ENCODE results near the gene BRD7.

BRD7 gene

GRCh38 chr16:50271148-50272041 lies 97.4 kb downstream of the BRD7 start:
- H3F3A ChIP-seq (ENCODE audit: insufficient read depth, low read length): peaks cover 15% of the 10 kb centered on the region
- H3K9me3 ChIP-seq (replicated peaks; ENCODE audit: insufficient read depth, low read length): no peaks in the 10 kb centered on the region
- H3K27ac ChIP-seq (ENCODE audit: low read length): no peak overlapping the region
- H4K20me1 ChIP-seq (ENCODE audit: insufficient read depth, low read length): no peaks in the 10 kb centered on the region
- TF ChIP-seq EZH2phosphoT487 (IDR thresholded peaks at IDR 0.05; ENCODE audit: low read length): no peak
- TF ChIP-seq, protein P1, sequence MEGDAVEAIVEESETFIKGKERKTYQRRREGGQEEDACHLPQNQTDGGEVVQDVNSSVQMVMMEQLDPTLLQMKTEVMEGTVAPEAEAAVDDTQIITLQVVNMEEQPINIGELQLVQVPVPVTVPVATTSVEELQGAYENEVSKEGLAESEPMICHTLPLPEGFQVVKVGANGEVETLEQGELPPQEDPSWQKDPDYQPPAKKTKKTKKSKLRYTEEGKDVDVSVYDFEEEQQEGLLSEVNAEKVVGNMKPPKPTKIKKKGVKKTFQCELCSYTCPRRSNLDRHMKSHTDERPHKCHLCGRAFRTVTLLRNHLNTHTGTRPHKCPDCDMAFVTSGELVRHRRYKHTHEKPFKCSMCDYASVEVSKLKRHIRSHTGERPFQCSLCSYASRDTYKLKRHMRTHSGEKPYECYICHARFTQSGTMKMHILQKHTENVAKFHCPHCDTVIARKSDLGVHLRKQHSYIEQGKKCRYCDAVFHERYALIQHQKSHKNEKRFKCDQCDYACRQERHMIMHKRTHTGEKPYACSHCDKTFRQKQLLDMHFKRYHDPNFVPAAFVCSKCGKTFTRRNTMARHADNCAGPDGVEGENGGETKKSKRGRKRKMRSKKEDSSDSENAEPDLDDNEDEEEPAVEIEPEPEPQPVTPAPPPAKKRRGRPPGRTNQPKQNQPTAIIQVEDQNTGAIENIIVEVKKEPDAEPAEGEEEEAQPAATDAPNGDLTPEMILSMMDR (IDR thresholded peaks at IDR 0.05; ENCODE audit: low read length): no peak
- no peak for TF ChIP-seq EZH2 (optimal IDR thresholded peaks at IDR 0.05; ENCODE audit: low read depth, low read length)
- H3K9ac ChIP-seq (ENCODE audit: low read length): no peak overlapping the region
- H3K9me2 ChIP-seq (replicated peaks; ENCODE audit: insufficient read depth, low read length): no peaks in the 10 kb centered on the region
- H3K4me1 ChIP-seq (ENCODE audit: low read length): peaks cover 27% of the 10 kb centered on the region
- no peaks in the 10 kb centered on the region for H3K27me3 ChIP-seq (replicated peaks; ENCODE audit: insufficient read depth, low read length)
- no peak overlapping the region for H3K4me3 ChIP-seq (ENCODE audit: low read length)
- no peak overlapping the region for H3K4me2 ChIP-seq (ENCODE audit: low read depth, low read length)
- H3K36me3 ChIP-seq (replicated peaks; ENCODE audit: insufficient read depth, low read length): no peaks in the 10 kb centered on the region
- H2AFZ ChIP-seq (ENCODE audit: low read length): no peak overlapping the region
- no peak for DNase-seq
- peaks cover 43% of the 10 kb centered on the region for H3K79me2 ChIP-seq (ENCODE audit: low read length)

GRCh38 chr16:50270510-50271147 lies 98.2 kb downstream of the BRD7 start:
- no peaks in the 10 kb centered on the region for H3K9me3 ChIP-seq (replicated peaks; ENCODE audit: insufficient read depth, low read length)
- TF ChIP-seq EZH2 (optimal IDR thresholded peaks at IDR 0.05; ENCODE audit: low read depth, low read length) (no peak), EZH2phosphoT487 (IDR thresholded peaks at IDR 0.05; ENCODE audit: low read length) (no peak)
- TF ChIP-seq, protein P1 (IDR thresholded peaks at IDR 0.05; ENCODE audit: low read length): no peak
- no peaks in the 10 kb centered on the region for H3K27me3 ChIP-seq (replicated peaks; ENCODE audit: insufficient read depth, low read length)
- DNase-seq: no peak
- no peaks in the 10 kb centered on the region for H3K36me3 ChIP-seq (replicated peaks; ENCODE audit: insufficient read depth, low read length)
- no peaks in the 10 kb centered on the region for H3K9me2 ChIP-seq (replicated peaks; ENCODE audit: insufficient read depth, low read length)
- H3K79me2 ChIP-seq (ENCODE audit: low read length): peaks cover 35% of the 10 kb centered on the region
- H3F3A ChIP-seq (ENCODE audit: insufficient read depth, low read length): peaks cover 13% of the 10 kb centered on the region
- no peak overlapping the region for H3K9ac ChIP-seq (ENCODE audit: low read length)
- no peaks in the 10 kb centered on the region for H4K20me1 ChIP-seq (ENCODE audit: insufficient read depth, low read length)
- peaks cover 25% of the 10 kb centered on the region for H3K4me1 ChIP-seq (ENCODE audit: low read length)
- H3K4me3 ChIP-seq (ENCODE audit: low read length): no peak overlapping the region
- no peak overlapping the region for H3K4me2 ChIP-seq (ENCODE audit: low read depth, low read length)
- H2AFZ ChIP-seq (ENCODE audit: low read length): no peak overlapping the region
- no peak overlapping the region for H3K27ac ChIP-seq (ENCODE audit: low read length)

DNA sequence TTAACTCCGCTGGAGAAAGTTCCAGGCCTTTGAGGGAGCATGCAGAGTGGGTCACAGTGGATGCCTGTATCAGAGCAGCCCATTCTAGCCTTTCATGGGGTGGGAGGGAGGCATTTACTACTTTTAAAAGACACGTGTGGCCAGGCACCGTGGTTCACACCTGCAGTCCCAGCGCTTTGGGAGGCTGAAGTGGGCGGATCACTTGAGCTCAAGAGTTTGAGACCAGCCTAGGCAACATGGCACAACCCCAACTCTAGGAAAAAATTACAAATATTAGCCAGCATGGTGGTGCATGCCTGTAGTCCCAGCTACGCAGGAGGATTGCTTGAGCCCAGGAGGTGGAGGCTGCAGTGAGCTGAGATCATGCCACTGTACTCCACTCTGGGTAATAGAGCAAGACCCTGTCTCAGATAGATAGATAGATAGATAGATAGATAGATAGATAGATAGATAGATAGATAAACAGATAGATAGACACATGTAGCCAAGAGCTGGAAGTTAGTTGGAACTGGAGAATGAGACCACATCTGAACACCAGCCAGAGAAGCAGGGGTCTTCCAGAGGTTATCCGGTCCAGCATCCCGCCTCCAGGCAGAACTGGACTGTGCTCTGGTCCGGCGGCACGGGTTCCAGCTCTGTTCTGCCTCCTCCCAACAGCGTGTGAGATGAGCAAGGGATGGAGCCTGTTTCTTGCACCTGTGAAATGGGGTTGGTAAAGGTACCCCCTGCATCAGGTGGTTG lies 98.8 kb downstream of the BRD7 start:
- no peak overlapping the region for H3K4me3 ChIP-seq (ENCODE audit: low read length)
- no peaks in the 10 kb centered on the region for H3K9me2 ChIP-seq (replicated peaks; ENCODE audit: insufficient read depth, low read length)
- no peak overlapping the region for H3K27ac ChIP-seq (ENCODE audit: low read length)
- H2AFZ ChIP-seq (ENCODE audit: low read length): no peak overlapping the region
- TF ChIP-seq EZH2 (optimal IDR thresholded peaks at IDR 0.05; ENCODE audit: low read depth, low read length): no peak
- TF ChIP-seq EZH2phosphoT487 (IDR thresholded peaks at IDR 0.05; ENCODE audit: low read length): no peak
- TF ChIP-seq, protein P1 (IDR thresholded peaks at IDR 0.05; ENCODE audit: low read length): no peak
- H3K36me3 ChIP-seq (replicated peaks; ENCODE audit: insufficient read depth, low read length): no peaks in the 10 kb centered on the region
- H4K20me1 ChIP-seq (ENCODE audit: insufficient read depth, low read length): no peaks in the 10 kb centered on the region
- H3K9me3 ChIP-seq (replicated peaks; ENCODE audit: insufficient read depth, low read length): no peaks in the 10 kb centered on the region
- no peak overlapping the region for H3K9ac ChIP-seq (ENCODE audit: low read length)
- peaks cover 6% of the 10 kb centered on the region for H3F3A ChIP-seq (ENCODE audit: insufficient read depth, low read length)
- H3K4me2 ChIP-seq (ENCODE audit: low read depth, low read length): no peak overlapping the region
- no peaks in the 10 kb centered on the region for H3K27me3 ChIP-seq (replicated peaks; ENCODE audit: insufficient read depth, low read length)
- H3K4me1 ChIP-seq (ENCODE audit: low read length): peaks cover 24% of the 10 kb centered on the region
- peaks cover 28% of the 10 kb centered on the region for H3K79me2 ChIP-seq (ENCODE audit: low read length)
- DNase-seq: no peak

Data from MM.1S (cell line).